ENCODE data around the gene SNX20.

Gene SNX20

DNA sequence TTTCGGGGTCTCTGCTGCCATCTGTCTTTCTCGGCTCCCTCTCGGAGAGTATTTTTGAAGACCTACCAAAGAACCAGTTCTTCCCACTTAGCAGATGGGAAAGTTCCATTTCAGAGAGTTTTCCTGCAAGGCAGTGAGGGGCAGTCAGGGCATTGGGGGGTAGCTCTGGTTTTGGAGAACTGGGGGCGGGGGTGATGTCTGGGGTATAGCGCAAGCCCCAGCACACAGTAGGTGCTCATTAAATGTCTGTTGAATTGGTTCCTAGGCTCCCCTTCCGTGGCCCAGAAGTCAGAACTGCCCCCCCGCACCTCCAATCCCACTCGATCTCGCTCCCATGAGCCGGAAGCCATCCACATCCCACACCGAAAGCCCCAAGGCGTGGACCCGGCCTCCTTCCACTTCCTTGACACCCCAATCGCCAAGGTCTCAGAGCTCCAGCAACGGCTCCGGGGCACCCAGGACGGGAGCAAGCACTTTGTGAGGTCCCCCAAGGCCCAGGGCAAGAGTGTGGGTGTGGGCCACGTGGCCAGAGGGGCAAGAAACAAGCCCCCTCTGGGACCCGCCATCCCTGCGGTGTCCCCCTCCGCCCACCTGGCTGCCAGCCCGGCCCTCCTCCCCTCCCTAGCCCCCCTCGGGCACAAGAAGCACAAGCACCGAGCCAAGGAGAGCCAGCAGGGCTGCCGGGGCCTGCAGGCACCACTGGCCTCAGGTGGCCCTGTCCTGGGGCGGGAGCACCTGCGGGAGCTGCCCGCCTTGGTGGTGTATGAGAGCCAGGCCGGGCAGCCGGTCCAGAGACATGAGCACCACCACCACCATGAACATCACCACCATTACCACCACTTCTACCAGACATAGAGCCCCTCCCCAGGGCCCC lies 47.9 kb downstream of the SNX20 start:
- DNase-seq = no peak

DNA sequence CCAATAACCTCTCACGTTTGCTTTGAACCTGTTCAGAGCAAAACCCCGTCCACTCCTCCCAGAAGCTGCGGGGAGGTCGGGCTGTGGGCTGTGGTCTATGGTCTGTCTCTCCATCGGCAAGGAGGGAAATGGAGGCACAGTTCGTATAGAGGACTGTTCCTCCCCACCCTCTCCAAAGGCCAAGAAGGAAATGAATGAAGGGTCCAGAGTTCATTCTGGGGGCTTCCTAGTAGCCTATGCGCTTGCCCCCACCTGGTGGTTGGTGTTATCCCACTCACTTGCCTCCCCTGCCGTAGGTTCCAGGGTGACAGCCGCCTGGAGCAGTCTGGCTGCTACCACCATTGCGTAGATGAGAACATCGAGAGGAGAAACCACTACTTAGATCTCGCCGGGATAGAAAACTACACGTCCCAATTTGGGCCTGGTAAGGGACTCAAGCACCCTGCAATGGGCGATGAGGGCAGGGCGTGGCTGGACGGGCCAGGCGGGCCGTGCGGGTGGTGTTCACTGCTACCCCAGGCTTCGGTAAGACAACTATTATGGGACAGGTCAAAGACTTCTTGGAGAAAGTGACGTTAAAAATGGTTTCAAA lies 49.0 kb downstream of the SNX20 start:
- no peak for DNase-seq

DNA sequence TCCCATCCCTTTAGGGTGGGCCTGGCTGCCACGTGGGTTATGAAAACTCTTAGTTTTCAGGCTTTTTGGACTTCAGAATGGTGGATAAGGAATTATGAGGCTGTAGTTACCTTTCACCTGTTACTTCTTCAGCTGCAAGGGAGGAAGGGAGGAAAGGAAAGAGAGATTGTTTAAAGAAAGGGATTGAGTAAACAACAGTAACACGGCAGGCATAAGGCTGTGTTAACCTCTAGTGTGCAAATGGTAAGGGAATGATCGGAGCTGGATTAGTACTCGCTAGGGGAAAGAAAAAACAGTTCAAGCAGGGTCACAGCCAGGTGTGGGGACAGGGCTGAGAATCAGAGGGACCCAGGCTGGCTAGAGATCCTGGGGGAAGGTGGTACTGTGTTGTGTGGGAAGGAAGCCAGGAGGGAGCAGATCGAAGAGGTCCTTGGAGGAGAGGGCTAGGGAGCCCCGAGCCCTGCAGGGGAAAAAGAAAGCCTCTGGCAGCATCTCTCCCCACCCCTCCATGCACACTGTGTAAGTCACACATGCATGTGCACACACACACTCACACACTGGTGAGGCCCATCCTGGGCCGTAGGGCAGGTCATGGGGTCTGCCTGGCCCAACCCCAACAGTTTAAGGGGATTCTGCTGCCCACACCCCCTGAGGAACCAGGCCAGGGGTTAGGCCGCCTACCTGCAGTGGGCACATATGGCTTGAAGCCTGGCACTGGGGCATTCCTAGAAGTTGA lies 49.7 kb downstream of the SNX20 start:
- DNase-seq = no peak

DNA sequence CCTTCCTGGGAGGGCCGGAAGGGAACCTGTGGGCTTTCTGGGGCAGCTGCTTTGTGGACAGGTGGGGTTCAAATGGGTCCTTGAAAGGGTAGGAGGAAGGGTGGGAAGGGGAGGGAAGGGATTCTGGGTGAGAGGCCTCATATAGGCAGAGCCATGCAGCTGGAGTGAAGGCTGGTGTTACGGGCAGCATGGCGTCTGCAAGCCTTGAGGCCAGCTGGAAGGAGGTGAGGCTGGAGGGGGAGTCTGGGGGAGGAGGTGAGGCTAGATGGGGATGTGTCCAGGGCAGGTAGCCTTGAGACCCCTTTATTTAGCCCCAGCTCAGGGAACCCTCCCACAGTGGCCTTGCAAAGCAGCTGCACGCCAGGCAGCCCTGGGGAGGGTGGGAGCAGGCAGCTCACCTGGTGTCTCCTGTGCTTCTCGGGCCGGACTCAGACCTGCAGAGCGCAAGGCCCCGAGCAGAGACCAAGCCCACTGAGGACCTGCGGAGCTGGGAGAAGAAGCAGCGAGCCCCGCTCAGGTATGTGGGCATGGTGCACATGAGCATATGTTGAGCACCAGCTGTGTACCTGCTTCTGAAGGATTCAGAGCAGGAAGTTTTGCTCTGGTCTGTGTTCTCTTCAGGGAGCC lies 50.6 kb downstream of the SNX20 start:
- no peak for DNase-seq

DNA sequence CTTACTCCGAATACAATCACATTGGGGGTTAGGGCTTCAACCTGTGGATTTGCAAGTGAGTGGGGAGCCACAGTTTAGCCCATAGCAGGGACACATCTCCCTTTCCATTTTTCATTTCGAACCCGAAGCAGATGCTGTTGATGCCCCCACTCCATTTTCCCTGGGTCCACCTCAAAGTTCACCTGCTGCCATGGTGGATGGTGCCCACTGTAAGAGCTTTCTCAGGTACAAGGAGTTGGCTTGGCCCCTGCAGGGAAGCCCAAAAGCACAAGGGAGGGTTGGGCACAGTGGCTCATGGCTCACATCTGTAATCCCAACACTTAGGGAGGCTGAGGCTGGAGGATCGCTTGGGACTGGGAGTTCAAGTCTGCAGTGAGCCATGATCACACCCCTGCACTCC lies 51.8 kb downstream of the SNX20 start:
- no peak for DNase-seq

DNA sequence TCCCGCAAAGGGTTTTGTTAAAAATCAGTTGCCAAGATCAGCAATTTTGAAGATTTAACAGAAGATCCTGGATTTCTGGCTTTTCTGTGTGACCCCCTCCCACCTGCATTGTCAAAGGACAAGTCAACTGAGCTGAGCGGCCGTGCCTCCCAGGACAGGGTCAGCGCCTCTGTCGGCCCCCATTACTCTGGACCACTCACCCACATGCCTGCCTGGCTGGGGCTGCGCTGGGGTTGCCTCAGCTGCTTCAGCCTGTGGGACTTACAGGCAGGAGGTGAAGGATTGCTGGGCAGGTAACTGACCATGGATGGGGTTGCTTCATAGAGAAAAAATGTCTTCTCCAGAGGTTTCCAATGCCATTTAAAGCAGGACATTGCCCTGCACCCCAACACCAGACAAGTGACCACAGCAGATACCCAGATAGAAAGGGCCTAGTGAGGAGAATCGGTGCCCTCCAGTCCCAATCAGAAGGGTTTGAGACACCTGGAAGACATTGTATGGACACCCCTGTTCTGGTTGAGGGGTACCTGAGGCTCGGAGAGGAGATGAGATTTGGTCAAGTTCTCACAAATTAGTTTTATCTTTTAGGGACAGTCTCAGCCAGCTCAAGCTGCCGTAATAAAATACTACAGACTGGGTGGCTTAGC lies 52.8 kb downstream of the SNX20 start:
- DNase-seq = no peak

DNA sequence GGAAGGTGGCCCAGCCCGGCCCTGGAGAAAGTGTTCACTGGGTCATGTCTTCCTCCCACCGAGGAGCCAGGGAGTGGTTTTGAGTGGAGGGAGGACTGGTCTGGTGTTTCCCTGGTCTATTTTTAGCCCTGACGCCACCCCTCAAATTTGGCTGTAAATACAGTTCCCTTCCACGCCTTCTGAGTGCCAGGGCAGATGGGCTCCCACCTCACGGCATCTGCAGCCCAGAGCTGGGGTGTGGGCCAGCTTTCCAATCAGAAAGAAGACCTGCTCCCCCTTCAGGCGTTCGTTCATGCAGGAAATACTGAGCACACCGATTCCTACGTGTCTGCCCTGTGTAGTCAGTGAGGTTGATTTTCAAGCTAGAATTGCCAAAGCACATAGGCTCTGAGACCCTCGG lies 53.7 kb downstream of the SNX20 start:
- peak; percentile 28 for DNase-seq

DNA sequence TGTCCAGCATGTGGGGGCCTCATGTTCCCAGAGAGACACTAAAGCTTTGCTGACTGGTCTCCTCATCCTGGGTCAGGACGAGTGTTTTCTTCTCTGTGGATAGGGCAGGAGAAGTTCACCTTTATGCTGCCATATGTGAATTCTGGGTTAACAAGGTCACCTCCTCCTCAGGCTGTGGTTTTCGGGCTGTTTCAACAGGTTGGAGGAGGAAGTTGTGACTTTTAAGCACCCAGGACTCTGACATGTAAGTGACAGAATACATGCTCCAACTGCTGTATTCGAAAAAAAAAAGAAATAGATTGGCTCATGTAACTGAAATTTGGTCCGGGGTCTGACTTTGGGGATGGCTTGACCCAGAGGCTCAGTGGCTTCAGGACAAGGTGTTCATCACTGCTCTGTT lies 54.2 kb downstream of the SNX20 start:
- no peak for DNase-seq

DNA sequence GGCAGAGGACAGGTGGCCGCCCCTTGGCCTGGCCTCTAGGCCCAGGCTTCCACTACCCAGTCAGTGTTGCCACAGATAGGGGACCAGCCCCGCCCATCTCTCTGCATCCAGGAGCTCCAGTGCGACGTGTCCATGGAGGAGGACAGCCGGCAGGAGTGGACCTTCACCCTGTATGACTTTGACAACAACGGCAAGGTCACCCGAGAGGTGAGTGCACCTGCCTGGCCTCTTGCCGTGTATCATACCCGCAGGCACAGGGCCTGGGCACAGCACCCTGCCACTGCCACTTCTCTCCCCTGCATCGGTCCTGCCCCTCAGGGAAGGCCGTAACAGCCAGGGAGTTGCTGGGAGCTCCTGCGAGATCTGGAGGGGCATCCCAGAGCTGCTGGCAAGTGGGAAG lies 55.7 kb downstream of the SNX20 start:
- no peak for DNase-seq

DNA sequence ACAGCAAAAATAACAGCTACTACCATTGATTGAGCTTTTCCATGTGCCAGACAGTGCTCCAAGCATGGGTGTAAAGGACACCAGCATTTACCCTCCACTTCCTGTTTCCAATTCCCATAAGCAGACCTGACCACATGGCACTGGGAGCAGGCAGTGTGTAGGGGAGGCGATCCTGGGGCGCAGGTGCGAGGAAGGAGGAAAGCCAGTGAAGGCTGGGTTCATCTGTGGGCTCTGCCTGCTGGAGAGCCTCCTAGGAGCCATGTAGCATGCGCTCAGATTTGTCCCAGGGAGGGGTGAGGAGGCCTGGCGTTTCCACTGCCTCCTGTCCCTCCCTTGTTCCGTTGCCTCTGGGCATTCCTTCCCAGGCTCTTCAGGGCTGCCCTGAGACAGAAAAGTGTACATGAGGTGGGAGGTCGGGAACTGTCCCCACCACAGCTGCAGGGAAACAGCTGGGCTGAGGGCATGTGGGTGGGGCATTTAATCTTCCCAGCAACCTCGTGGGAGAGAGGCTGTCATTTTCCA lies 56.6 kb downstream of the SNX20 start:
- no peak for DNase-seq

DNA sequence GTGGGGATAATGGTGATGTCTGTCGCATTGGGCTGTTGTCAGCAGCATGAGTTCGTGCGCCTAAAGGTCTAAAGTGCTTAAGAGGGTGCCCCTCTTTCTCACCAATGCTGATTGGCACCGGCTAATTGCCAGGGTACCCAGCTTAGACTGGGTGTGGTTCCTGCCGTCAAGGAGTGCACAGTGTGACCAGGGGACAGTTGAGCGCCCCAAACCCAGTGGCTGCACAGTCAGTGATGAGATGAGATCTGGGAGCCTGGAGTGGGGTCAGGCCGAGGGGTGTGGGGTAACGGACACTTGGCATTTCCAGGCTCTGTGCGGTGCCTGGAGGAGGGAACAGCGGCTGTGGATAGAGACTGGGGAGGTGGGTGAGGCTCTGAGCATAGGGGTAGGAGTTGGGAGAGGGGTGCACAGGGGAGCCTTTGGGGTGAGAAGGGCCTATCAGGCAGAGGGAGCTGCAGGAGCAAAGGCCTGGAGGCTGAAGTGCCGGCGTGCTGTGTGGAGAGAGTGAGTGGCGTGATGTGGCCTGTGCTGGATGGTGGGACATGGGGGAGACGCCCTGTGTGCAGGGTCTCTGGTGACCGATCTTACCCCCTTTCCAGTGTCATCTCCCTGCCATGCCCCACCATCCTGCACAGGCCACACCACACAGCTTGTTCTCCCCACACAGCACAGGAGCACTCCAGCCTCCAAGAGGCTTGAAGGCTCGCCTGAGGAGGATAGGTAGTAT lies 58.3 kb downstream of the SNX20 start:
- DNase-seq = no peak

DNA sequence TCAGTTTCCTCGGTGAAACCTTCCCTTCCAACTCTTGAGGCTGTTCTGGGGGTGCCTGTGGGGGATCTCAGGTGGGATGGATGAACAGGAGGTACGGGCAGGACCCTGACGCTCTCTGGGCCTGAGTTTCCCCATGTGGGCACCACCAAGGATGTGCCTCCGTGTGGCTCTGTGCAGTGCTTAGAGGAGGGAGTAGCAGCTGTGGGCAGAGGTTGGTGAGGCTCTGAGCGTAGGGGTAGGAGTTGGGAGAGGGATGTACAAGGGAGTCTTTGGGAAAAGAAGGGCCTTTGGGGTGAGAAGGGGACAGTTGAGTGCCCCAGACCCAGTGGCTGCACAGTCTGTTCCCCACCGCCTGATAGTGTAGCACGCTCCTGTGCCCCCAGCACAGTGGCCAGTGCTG lies 59.1 kb downstream of the SNX20 start:
- DNase-seq = no peak

All from activated CD4-positive, alpha-beta T cell treated with anti-CD3 and anti-CD28 coated beads for 1 hour (primary cell).